Ascending aorta (tissue), 2 donors: ENCODE data around the gene NACC2. TPM values are rescaled to one million over a fixed set of nuclear protein-coding genes. Genes with fewer than 3 reads are reported as not detected.
"Not testable (repeated sequence)": the region's sequence is repeated elsewhere in the genome, so short reads cannot be mapped to it uniquely, and the experiment has no call there.

Experiments used
- DNase-seq, 2 donors: peaks; one replicate each; pipeline ENCODE4 v3.0.0-alpha.2; 2019; ENCODE audit warnings: low spot score in 2 of 2
- H3K27ac ChIP-seq, 2 donors: fragments of 200-600 bp; sonication (generic); one replicate each; pipeline ENCODE4 v1.5.1; 2016 to 2017; ENCODE audit warnings: mild to moderate bottlenecking in 1 of 2
- H3K27me3 ChIP-seq: fragments of 200-600 bp; sonication (generic); one replicate; pipeline ENCODE4 v1.5.1; 2017
- H3K36me3 ChIP-seq, 2 donors: fragments of 200-600 bp; sonication (generic); one replicate each; pipeline ENCODE4 v1.5.1; 2016
- H3K4me1 ChIP-seq, 2 donors: fragments of 200-600 bp; sonication (generic); one replicate each; pipeline ENCODE4 v1.5.1; 2016 to 2017; ENCODE audit warnings: mild to moderate bottlenecking in 1 of 2
- H3K4me3 ChIP-seq, 2 donors: fragments of 200-600 bp; sonication (generic); one replicate each; pipeline ENCODE4 v1.5.1; 2016 to 2017; ENCODE audit warnings: mild to moderate bottlenecking in 1 of 2
- H3K9me3 ChIP-seq, 2 donors: fragments of 200-600 bp; sonication (generic); one replicate each; pipeline ENCODE4 v1.5.1; 2016
- intact Hi-C: fragments of 100-400 bp; cut with DNase I; formaldehyde crosslinking; loops from one replicate; pipeline ENCODE4 v1.15.1; 2023
- total RNA-seq: library from RNA; depleted of rRNA; stranded (reverse); fragments of >200 nt; gene quantifications from one replicate; pipeline ENCODE4 v1.1.0, GENCODE V29; 2016
- TF ChIP-seq, protein P1 (sequence below), 3 experiments: fragments of 200-600 bp in 2 of 3; fragments of 450-650 bp in 1 of 3; sonication (generic) in 2 of 3; IDR thresholded peaks; one replicate each; pipeline ENCODE4 v1.5.1; 2016 to 2019; ENCODE audit warnings: antibody characterized with exemption in 3 of 3, mild to moderate bottlenecking in 1 of 3, moderate library complexity in 1 of 3

Gene NACC2
- total RNA-seq, 1 donor from 2014 or later = 72.2 TPM

DNA sequence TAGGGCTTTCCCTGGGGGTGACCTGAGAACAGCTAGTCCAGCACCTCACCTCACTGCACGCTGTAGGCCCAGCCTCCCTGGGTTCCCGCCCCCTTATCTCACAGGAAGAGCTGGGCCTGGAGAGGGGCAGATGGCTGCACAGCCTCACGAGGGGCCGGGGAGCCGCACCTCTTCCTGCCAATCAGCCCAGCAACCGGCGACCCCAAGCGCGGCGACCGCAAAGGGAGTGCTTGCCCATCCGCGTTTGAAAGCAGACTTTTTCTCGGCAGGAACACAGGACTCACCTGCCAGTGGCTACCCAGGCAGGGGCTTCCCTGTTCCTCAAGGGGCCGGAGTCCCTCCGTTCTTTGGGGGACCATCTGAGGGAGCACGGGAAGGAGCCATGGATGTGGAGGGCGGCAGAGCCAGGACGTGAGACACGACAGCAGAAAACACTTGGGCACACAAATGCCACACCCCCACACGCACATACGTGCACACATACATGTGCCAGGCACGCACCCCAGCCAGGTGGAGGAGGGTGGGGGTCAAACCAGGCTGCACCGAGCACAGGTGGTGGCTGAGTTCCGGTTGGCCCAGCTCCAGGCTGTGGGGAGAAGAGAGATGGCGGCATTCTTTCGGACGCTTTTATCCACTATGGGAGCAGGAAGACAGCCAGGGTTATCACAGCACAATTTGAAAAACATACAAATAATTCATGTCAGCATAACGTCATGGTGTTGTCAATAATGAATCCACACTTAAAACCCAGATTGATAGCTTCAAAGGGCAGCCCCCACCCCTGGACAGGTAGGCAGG, 12.3 kb upstream of the NACC2 start:
- Histone ChIP-seq H3K4me1 (peaks cover 21 to 30% of the 10 kb centered on the region in 2 donors), H3K27ac (no peak overlapping the region), H3K9me3 (no peaks in the 10 kb centered on the region), H3K36me3 (no peaks in the 10 kb centered on the region), H3K4me3 (no peak overlapping the region), H3K27me3 (no peaks in the 10 kb centered on the region)
- intact Hi-C loops = no loop called here
- no peak for DNase-seq
- TF ChIP-seq, protein P1, sequence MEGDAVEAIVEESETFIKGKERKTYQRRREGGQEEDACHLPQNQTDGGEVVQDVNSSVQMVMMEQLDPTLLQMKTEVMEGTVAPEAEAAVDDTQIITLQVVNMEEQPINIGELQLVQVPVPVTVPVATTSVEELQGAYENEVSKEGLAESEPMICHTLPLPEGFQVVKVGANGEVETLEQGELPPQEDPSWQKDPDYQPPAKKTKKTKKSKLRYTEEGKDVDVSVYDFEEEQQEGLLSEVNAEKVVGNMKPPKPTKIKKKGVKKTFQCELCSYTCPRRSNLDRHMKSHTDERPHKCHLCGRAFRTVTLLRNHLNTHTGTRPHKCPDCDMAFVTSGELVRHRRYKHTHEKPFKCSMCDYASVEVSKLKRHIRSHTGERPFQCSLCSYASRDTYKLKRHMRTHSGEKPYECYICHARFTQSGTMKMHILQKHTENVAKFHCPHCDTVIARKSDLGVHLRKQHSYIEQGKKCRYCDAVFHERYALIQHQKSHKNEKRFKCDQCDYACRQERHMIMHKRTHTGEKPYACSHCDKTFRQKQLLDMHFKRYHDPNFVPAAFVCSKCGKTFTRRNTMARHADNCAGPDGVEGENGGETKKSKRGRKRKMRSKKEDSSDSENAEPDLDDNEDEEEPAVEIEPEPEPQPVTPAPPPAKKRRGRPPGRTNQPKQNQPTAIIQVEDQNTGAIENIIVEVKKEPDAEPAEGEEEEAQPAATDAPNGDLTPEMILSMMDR (IDR thresholded peaks at IDR 0.05) = no peak

DNA sequence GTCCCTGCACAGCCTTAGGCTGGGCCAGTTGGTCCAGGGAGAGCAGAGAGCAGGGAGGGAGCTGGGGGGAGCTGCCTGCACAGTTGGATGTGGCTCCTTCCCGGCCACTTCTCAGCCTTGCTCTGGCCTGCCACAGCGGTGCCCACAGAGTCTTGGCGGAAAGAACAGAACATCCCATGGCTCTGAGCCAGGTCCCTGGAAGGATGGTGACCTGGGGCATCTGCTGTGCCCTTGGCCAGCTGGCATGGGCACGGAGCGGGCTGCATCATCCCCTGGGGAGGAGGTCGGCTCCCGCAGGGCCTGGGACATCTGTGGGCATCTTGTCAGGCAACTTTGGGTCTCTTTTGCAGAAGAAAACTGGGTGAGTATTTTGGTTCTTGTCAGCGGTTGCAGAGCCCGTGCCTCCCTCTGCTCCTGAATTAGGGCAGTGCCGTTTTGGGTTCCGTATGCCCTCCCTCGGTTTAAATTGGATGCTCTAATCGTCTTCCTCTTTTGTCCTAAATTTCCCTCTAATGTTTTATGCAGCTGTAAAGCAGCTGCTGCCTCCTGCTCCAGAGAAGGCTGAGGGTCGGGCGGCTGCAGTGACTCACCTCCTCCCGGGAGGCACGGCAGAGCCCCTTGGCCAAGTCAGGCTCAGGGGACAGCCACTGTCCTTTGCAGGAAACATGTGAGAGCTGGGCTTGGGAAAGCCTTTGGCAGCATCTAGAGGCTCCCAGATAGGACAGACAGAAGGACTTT, 10.5 kb upstream of the NACC2 start:
- Histone ChIP-seq H3K4me3 (no peak overlapping the region), H3K36me3 (no peaks in the 10 kb centered on the region), H3K9me3 (no peaks in the 10 kb centered on the region), H3K4me1 (peaks cover 21 to 28% of the 10 kb centered on the region in 2 donors), H3K27ac (peak overlapping the region in 1 of 2 donors; percentile 1), H3K27me3 (no peaks in the 10 kb centered on the region)
- intact Hi-C loops = no loop called here
- TF ChIP-seq, protein P1 (IDR thresholded peaks at IDR 0.05) = no peak
- no peak for DNase-seq

DNA sequence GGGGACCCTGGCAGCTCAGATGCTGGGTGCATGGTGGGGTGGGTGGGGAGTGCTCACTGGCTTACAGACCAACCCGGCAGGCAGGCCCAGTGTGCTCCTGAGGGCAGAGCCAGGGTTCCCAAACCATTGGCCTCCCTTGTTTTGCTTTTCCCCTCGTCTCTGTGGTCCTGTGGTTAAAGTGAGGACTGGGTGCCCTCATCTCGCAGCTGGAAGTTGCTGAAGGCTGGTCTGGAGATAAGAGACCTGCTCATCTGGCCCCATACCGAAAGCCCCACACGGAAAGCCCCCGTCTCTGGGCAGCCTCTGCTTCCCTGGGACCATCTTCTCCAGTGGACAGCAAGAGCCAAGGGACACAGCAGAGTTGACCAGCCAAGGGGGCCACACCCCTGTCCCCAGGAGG, 9.8 kb upstream of the NACC2 start:
- Histone ChIP-seq H3K4me1 (peaks cover 14 to 21% of the 10 kb centered on the region in 2 donors), H3K4me3 (no peak overlapping the region), H3K27ac (no peak overlapping the region), H3K27me3 (no peaks in the 10 kb centered on the region), H3K9me3 (no peaks in the 10 kb centered on the region), H3K36me3 (no peaks in the 10 kb centered on the region)
- no peak for DNase-seq
- intact Hi-C loops = no loop called here
- TF ChIP-seq, protein P1 (IDR thresholded peaks at IDR 0.05) = no peak

DNA sequence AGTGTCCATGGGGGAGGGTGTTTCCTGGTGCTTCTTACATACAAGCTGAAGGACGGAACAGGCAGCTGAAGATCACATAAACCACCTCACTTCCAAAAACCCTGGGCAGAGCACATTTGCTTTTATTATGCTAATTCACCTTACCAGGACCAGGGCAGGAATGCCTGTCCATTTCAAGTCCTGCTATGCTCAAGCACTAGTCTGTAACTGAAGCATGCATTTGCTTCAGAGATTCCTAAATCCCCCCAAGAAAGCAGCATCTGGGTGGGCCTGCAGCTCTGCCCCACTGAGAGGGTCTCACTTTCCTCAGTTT, 9.4 kb upstream of the NACC2 start:
- Histone ChIP-seq H3K4me1 (peaks cover 14 to 19% of the 10 kb centered on the region in 2 donors), H3K4me3 (no peak overlapping the region), H3K9me3 (no peaks in the 10 kb centered on the region), H3K27me3 (no peaks in the 10 kb centered on the region), H3K36me3 (no peaks in the 10 kb centered on the region), H3K27ac (no peak overlapping the region)
- no peak for DNase-seq
- intact Hi-C loops = no loop called here
- TF ChIP-seq, protein P1 (IDR thresholded peaks at IDR 0.05) = no peak

DNA sequence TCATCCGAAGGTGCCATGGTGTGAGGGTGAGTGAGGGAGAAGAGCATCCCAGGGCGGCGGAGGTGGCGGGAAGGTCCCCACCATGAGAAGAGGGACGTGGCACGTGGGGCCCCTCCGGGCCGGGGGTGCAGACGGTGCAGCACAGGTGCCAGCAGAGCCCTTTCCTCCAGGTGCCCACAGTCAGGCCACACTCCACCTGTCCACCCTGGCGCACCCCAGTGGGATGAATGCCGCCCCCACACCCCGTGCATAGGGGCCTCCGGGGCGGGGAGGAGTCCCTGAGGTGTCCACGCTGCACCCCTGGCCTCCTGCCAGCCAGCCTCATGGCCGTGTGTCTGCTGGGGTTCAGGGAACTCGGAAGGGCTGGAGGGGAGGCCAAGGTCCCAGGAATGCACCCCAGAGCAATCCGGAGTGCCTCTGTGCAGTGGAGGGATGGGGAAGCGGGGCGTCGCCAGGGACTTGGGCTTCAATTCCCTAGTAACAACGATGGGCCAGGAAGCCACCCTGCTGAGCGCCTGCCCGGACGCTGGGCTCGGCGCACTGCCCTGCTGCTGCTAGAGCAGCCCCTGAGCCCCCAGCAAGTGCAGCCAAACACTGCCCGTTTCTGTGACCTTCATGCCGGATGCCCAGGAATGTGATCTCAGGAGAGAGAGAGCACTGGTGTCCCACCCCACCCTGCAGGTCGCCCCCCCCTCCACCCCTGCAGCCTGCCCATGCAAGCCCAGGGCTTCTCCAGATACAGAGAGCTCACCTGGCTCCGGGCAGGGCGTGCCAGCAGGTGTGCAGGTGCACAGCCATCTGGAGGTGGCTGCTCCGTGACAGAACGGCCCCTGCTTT, 8.8 kb upstream of the NACC2 start:
- H3K27ac ChIP-seq = no peak overlapping the region
- H3K36me3 ChIP-seq = no peaks in the 10 kb centered on the region
- no peaks in the 10 kb centered on the region for H3K27me3 ChIP-seq
- H3K4me3 ChIP-seq = no peak overlapping the region
- DNase-seq = no peak
- intact Hi-C loops = no loop called here
- H3K4me1 ChIP-seq = peaks cover 10 to 13% of the 10 kb centered on the region in 2 donors
- no peaks in the 10 kb centered on the region for H3K9me3 ChIP-seq
- TF ChIP-seq, protein P1 (IDR thresholded peaks at IDR 0.05) = no peak

DNA sequence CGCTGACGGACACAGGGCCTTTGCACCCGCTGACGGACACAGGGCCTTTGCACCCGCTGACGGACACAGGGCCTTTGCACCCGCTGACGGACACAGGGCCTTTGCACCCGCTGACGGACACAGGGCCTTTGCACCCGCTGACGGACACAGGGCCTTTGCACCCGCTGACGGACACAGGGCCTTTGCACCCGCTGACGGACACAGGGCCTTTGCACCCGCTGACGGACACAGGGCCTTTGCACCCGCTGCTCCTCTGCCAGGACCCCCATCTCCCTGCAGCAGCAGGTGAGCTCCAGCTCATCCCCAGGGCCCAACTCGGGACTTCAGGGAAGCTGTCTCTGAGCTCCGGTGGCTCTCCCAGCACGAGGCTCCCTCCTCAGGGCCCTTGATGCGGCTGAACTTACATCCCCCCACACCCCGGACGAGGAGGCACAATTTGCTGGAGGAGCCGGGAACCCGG, 6.6 kb upstream of the NACC2 start:
- peaks cover 10 to 13% of the 10 kb centered on the region in 2 donors for H3K4me1 ChIP-seq

More for the DNA sequence above, 6.6 kb upstream of the NACC2 start:
- H3K9me3 ChIP-seq, intact Hi-C loops, DNase-seq, H3K27me3 ChIP-seq, H3K36me3 ChIP-seq, H3K4me3 ChIP-seq, H3K27ac ChIP-seq: not testable (repeated sequence)
